Central memory CD8-positive, alpha-beta T cell (primary cell): ENCODE data around the gene PPP2R2C.

Source experiments
- ATAC-seq: fragments of 150-1000 bp; cut with Tn5 transposase; replicated peaks from 2 replicates; pipeline ENCODE4 v1.10.0; 2022; ENCODE audit warnings: mild to moderate bottlenecking, moderate FRiP score, moderate number of reproducible peaks; ENCODE audit not compliant: poor library complexity, severe bottlenecking; ENCODE audit errors: extremely low read depth
- DNase-seq, 2 donors: peaks; one replicate each; pipeline ENCODE4 v3.0.0; 2021; ENCODE audit warnings: low spot score in 2 of 2
- H3K27ac Mint-ChIP-seq: one replicate; pipeline ENCODE4 v1.8.0; 2022; ENCODE audit warnings: low read depth, mild to moderate bottlenecking, moderate library complexity, mixed read lengths
- H3K27me3 Mint-ChIP-seq: one replicate; pipeline ENCODE4 v1.8.0; 2022; ENCODE audit warnings: mixed read lengths
- H3K36me3 Mint-ChIP-seq: one replicate; pipeline ENCODE4 v1.8.0; 2022; ENCODE audit warnings: mild to moderate bottlenecking, moderate library complexity, mixed read lengths; ENCODE audit not compliant: insufficient read depth
- H3K4me1 Mint-ChIP-seq: one replicate; pipeline ENCODE4 v1.8.0; 2022; ENCODE audit warnings: mixed read lengths
- H3K4me3 Mint-ChIP-seq: one replicate; pipeline ENCODE4 v1.8.0; 2022; ENCODE audit warnings: mild to moderate bottlenecking, moderate library complexity, mixed read lengths
- H3K9me3 Mint-ChIP-seq: one replicate; pipeline ENCODE4 v1.8.0; 2022; ENCODE audit warnings: mixed read lengths

PPP2R2C gene

DNA sequence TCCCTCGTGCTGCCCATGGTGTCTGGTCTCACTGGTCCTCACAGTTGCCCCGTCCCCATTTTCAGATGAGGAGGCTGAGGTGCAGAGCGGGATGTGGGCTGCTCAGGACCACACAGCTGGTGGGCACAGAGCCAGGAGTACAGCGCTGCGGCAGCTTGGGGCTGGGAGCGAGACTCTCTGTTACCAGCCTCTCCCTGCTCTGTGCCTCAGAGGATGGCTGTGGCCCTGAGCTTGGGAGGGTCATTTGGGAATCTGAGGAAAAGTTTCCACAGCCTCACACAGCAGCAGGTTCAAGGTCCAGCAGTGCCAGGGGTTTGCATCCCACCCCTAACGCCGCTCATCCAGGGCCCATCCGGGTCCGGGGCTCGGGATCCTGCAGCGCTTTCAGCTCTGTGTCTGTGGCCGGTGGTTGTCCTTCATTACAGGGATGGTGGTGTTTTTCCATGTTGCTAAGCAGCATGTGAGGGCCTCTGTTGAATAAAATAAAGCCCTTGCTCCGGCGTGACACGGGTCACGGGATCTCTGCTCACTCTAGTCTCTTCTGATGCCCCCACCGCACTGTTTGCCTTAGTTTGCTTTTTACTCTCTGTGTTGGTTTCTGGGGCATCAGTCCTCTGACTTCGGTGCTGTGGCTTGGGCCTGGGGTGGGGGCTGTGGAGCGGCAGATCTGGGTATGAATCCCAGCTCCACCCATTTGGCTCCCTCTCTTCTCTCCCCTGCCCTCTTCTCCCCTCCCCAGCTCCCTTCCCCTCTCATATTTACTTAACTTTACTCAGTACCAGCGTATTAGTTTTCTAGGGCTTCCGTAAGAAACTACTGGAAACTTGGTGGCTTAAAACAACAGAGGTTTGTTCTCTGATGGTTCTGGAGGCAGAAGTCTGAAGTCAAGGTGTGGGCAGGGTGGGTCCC, 196.3 kb downstream of the PPP2R2C start:
- H3K9me3 Mint-ChIP-seq: no peaks in the 10 kb centered on the region
- no peak overlapping the region for H3K4me3 Mint-ChIP-seq
- H3K36me3 Mint-ChIP-seq: peaks cover 4% of the 10 kb centered on the region
- H3K27me3 Mint-ChIP-seq: no peaks in the 10 kb centered on the region
- ATAC-seq: no peak
- no peak overlapping the region for H3K27ac Mint-ChIP-seq
- peaks cover 6% of the 10 kb centered on the region for H3K4me1 Mint-ChIP-seq
- no peak for DNase-seq

DNA sequence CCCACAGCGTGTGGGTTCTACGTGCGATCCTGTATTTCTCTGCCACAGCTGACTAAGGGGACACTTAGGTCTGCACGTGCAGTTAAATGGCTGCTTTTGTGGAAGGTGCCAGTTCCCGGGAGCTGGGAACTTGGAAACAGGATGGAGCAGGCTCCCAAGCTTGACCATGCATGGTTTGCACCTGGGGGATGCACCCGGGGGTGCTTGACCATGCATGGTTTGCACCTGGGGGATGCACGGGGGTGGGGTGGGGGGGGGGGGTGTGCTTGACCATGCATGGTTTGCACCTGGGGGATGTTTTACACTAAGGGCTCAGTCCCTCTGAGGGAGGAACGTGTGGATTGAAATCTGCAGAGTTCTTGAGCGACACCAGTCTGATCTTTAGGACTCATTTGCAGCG, 197.1 kb downstream of the PPP2R2C start:
- DNase-seq: no peak
- no peak overlapping the region for H3K4me3 Mint-ChIP-seq
- peaks cover 6% of the 10 kb centered on the region for H3K36me3 Mint-ChIP-seq
- no peaks in the 10 kb centered on the region for H3K9me3 Mint-ChIP-seq
- H3K4me1 Mint-ChIP-seq: peaks cover 6% of the 10 kb centered on the region
- no peak for ATAC-seq
- no peak overlapping the region for H3K27ac Mint-ChIP-seq
- no peaks in the 10 kb centered on the region for H3K27me3 Mint-ChIP-seq

DNA sequence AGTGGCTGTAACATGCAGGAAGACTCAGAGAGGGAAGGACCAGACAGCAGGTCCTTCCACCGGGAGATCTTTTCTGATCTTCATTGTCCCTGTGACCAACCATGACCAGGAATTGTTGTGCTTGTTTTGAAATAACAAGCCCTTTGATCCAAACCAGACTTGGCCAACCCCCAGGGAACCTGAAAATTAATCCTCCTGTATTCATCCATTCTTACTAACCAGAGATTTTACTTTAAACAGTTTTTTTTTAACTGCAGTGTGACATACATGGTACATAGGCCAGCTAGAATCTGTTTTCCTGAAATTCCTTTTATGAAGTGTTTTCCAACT, 198.8 kb downstream of the PPP2R2C start:
- Mint-ChIP-seq H3K27ac (no peak overlapping the region), H3K36me3 (peaks cover 7% of the 10 kb centered on the region), H3K27me3 (no peaks in the 10 kb centered on the region), H3K4me3 (no peak overlapping the region), H3K9me3 (no peaks in the 10 kb centered on the region), H3K4me1 (peaks cover 9% of the 10 kb centered on the region)
- DNase-seq (no peak), ATAC-seq (no peak)

DNA sequence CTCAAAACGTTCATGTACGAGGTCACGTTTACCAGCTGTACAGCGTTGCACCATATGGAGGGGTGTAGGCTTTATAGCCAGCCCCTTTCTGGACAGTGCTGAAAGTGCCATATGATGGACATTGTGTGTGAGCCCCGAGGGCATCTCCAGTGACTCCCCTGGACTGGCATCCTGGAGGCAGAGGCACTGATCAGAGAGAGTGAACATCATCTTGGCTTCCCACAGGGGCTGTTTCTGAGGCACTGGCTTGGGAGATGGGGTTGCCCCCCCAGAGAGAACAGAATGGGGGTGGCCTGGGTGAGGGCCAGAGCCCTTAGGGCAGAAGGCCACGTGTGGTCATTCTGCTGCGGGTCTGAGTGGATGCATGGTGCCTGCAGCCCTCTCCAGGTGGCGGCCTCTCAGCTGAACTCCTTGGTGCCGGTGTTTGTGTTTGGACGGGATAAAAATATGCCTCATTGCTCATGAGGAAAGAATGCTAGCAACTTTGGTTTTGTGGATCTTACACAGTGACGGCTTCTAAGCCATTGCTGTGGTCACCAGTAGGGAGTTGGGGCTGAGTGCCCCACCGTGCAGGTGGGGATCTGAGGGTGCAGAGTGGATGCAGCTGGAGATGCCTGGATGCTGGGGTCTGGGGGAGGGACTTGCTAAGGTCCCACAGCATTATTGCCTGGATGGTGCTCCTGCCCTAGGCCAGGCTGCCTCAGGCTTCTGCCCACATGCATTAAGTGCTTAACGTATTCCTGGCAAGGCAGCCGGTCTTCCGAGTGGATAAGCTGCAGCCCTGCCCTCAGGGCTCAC, 199.4 kb downstream of the PPP2R2C start:
- Mint-ChIP-seq H3K36me3 (peaks cover 7% of the 10 kb centered on the region), H3K4me1 (peaks cover 6% of the 10 kb centered on the region), H3K4me3 (no peak overlapping the region), H3K27ac (no peak overlapping the region), H3K27me3 (no peaks in the 10 kb centered on the region), H3K9me3 (no peaks in the 10 kb centered on the region)
- DNase-seq: no peak
- ATAC-seq: no peak

DNA sequence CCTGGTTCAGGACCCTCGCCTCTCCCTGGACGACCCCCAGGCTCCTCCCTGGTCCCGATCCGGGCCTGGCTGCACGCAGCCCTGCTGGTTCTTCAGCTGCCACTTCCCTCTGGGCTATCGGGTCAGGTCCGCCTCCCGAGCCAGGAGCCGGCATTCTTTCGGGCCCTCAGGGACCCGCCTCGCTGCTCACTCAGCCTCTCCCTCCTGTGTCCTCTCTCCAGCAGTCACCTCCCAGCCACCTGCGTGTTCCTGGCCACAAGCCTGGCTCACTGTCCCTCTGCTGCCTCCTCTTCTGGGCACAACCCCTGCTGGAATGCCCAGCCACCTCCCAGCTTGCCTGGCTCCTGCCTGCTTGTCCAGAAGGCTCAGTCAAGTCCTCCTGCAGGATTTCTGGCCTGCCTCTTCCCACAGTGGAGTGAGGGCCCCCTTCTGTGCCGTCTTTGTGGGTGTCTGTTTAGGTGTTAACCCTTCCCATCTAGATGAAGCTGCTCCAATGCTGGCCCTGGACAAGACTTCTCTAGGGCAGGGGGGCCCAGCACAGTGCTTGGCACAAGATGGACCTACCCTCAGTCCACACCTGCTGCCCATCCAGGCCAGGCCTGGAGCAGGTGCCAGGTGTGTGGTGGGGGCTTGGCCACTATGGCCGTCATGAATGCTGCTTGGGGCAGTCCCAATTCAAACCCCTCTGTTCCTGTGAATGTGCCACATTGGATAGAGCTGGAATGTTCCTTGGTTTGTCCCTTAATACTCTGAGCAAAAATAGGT, 200.5 kb downstream of the PPP2R2C start:
- Mint-ChIP-seq H3K27me3 (no peaks in the 10 kb centered on the region), H3K27ac (no peak overlapping the region), H3K4me3 (peak overlapping the region; percentile 56), H3K9me3 (no peaks in the 10 kb centered on the region), H3K4me1 (peaks cover 6% of the 10 kb centered on the region), H3K36me3 (peaks cover 7% of the 10 kb centered on the region)
- DNase-seq (no peak), ATAC-seq (no peak)

DNA sequence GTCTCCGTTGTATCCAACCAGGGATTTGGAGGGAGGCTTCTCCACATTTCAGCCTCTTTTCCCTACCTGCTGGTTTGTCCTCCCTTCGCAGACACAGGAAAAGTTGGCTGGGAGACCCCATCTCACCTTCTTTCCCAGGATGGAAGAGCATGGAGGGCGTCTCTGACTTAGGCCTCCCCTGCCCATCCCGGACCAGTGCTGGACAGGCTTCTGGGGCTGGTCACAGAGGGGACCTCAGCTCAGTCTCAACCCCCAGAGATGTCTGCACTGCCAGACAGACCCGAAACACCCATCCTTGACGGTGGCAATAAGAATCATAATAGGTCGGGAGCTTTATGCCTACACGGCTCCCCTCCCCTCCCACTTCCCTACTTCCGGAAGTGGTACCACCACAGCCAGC, 201.2 kb downstream of the PPP2R2C start:
- no peak for ATAC-seq
- Mint-ChIP-seq H3K9me3 (no peaks in the 10 kb centered on the region), H3K27ac (no peak overlapping the region), H3K27me3 (no peaks in the 10 kb centered on the region), H3K36me3 (peaks cover 7% of the 10 kb centered on the region), H3K4me3 (peak overlapping the region; percentile 76), H3K4me1 (peaks cover 6% of the 10 kb centered on the region)
- DNase-seq: no peak

DNA sequence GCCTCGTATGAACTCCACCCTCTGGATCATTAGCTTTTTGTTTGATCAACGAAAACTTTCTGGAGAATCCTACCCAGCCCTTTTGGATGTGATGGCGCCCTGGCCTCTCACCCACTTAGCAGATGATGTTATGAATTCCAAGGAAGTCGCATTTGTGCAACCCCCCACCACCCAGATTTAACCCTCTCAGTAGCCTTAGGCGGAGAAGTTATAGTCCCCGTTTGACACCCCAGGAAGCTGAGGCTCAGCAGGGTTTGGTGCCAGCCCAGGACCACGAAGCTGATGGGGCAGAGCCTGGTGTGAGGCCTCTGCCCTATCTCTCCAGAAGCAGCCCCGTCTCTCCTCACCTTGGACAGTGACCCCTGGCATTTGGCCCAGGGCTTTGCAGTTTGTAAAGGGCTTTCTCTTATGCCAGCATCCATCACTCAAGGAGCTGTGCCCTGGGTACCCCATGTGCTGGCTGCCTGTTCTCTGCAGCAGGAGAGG, 201.7 kb downstream of the PPP2R2C start:
- Mint-ChIP-seq H3K4me3 (peak overlapping the region; percentile 76), H3K27ac (no peak overlapping the region), H3K9me3 (no peaks in the 10 kb centered on the region), H3K4me1 (peaks cover 6% of the 10 kb centered on the region), H3K36me3 (peaks cover 7% of the 10 kb centered on the region), H3K27me3 (no peaks in the 10 kb centered on the region)
- ATAC-seq (no peak), DNase-seq (no peak)
